PC-9 (cell line): ENCODE measurements around the gene NUP214. TPM values are rescaled to one million over a fixed set of nuclear protein-coding genes. Genes with fewer than 3 reads are reported as not detected.
A peak's percentile ranks its signal among the peaks of the same experiment; 100 is the strongest.

Source experiments
- BruUV-seq: library from RNA; stranded (reverse); fragments of 400-500 nt; replicated peaks from 2 replicates; lab custom pipeline; 2021; lab: Mats Ljungman, UMichigan
- CTCF ChIA-PET: fragments of 300-600 bp; sonication (Branson Sonifier 250); formaldehyde crosslinking; loops from one replicate; lab custom pipeline; 2022; ENCODE audit warnings: antibody characterized with exemption; lab: Charles Lee
- POLR2A ChIA-PET: fragments of 300-600 bp; sonication (Branson Sonifier 250); formaldehyde crosslinking; loops from one replicate; lab custom pipeline; 2022; ENCODE audit warnings: antibody characterized with exemption; ENCODE audit not compliant: unreplicated experiment; lab: Charles Lee
- DNase-seq, 2 experiments: peaks; one replicate each; pipeline versions ENCODE4 v3.0.0 to v3.0.0-alpha.2; 2015 to 2022; ENCODE audit warnings: mixed read lengths in 1 of 2
- H2AFZ ChIP-seq: fragments of 200-600 bp; sonication (generic); 2 replicates; pipeline ENCODE4 v1.8.1; 2017; ENCODE audit warnings: antibody characterized with exemption
- H3F3A ChIP-seq: fragments of 200-600 bp; sonication (generic); 2 replicates; pipeline ENCODE4 v1.8.1; 2017; ENCODE audit warnings: antibody characterized with exemption, mild to moderate bottlenecking, low read depth; ENCODE audit not compliant: insufficient read depth
- H3K27ac ChIP-seq: fragments of 200-600 bp; sonication (generic); 2 replicates; pipeline ENCODE4 v1.6.1; 2016; ENCODE audit warnings: mixed run types
- H3K27me3 ChIP-seq: fragments of 200-600 bp; sonication (generic); 2 replicates; pipeline ENCODE4 v1.6.1; 2016; ENCODE audit warnings: low read depth, mixed run types; ENCODE audit not compliant: insufficient read depth
- H3K36me3 ChIP-seq: fragments of 200-600 bp; sonication (generic); 2 replicates; pipeline ENCODE4 v1.6.1; 2016; ENCODE audit warnings: low read depth, mixed run types
- H3K4me1 ChIP-seq: fragments of 200-600 bp; sonication (generic); replicated peaks from 2 replicates; pipeline ENCODE4 v1.6.1; 2016; ENCODE audit warnings: mixed run types; ENCODE audit not compliant: insufficient read depth
- H3K4me2 ChIP-seq: fragments of 200-600 bp; sonication (generic); 2 replicates; pipeline ENCODE4 v1.6.1; 2017; ENCODE audit warnings: mixed run types
- H3K4me3 ChIP-seq: fragments of 200-600 bp; sonication (generic); 2 replicates; pipeline ENCODE4 v1.6.1; 2016; ENCODE audit warnings: mixed run types
- H3K79me2 ChIP-seq: fragments of 200-600 bp; sonication (generic); 2 replicates; pipeline ENCODE4 v1.6.1; 2017; ENCODE audit warnings: low read depth, mixed run types
- H3K9me2 ChIP-seq: fragments of 200-600 bp; sonication (generic); 2 replicates; pipeline ENCODE4 v1.8.1; 2017; ENCODE audit warnings: mild to moderate bottlenecking; ENCODE audit not compliant: insufficient read depth
- H3K9me3 ChIP-seq: fragments of 200-600 bp; sonication (generic); 2 replicates; pipeline ENCODE4 v1.8.1; 2016; ENCODE audit warnings: low read depth; ENCODE audit not compliant: insufficient read depth
- H4K20me1 ChIP-seq: fragments of 200-600 bp; sonication (generic); 2 replicates; pipeline ENCODE4 v1.8.1; 2017; ENCODE audit not compliant: insufficient read depth
- EZH2 ChIP-seq: fragments of 200-600 bp; sonication (generic); IDR thresholded peaks from 2 replicates; pipeline ENCODE4 v1.8.0; 2017; ENCODE audit warnings: antibody characterized with exemption, low read depth
- intact Hi-C: fragments of 100-400 bp; cut with micrococcal nuclease; formaldehyde crosslinking; loops from one replicate; pipeline ENCODE4 v1.10.0; 2022; ENCODE audit not compliant: unreplicated experiment
- total RNA-seq: library from RNA; stranded (reverse); gene quantifications from 2 replicates; pipeline ENCODE4 v1.2.3, GENCODE V29; 2021
- TF ChIP-seq, protein P1 (sequence below): fragments of 200-600 bp; sonication (generic); conservative IDR thresholded peaks from 2 replicates; pipeline ENCODE4 v1.6.1; 2017; ENCODE audit warnings: mixed run types, antibody characterized with exemption, mild to moderate bottlenecking, moderate library complexity

NUP214 gene
- total RNA-seq, 1 experiment from 2014 or later, result 59.0 TPM

DNA sequence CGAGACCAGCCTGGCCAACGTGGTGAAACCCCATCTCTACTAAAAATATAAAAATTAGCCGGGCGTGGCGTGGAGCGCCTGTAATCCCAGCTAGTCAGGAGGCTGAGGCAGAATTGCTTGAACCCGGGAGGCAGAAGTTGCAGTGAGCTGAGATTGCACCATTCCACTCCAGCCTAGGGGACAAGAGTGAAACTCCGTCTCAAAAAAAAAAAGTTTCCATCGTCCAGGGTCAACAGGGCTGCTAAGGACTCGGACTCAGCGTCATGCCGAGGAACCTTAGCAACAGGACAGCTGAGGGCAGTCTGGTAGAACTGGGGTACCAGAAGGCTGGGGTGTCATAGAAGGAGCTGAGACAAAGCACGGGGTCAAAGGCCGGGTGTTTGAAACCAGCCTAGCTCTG lies 129.2 kb downstream of the NUP214 start:
- no peak overlapping the region for H2AFZ ChIP-seq
- H3K36me3 ChIP-seq, result no peaks in the 10 kb centered on the region
- H3F3A ChIP-seq, result no peaks in the 10 kb centered on the region
- POLR2A ChIA-PET, result no interaction called here
- CTCF ChIA-PET, result no interaction called here
- H3K27ac ChIP-seq, result no peak overlapping the region
- H3K79me2 ChIP-seq, result no peaks in the 10 kb centered on the region
- peaks cover 9% of the 10 kb centered on the region for H3K4me1 ChIP-seq
- BruUV-seq, result no TSS peak
- H3K9me3 ChIP-seq, result no peaks in the 10 kb centered on the region
- no peaks in the 10 kb centered on the region for H4K20me1 ChIP-seq
- no peaks in the 10 kb centered on the region for H3K9me2 ChIP-seq
- intact Hi-C loops, result no loop called here
- no peak for DNase-seq
- no peak overlapping the region for H3K4me2 ChIP-seq
- H3K4me3 ChIP-seq, result no peak overlapping the region
- no peaks in the 10 kb centered on the region for H3K27me3 ChIP-seq
- TF ChIP-seq EZH2, result no peak
- TF ChIP-seq, protein P1, sequence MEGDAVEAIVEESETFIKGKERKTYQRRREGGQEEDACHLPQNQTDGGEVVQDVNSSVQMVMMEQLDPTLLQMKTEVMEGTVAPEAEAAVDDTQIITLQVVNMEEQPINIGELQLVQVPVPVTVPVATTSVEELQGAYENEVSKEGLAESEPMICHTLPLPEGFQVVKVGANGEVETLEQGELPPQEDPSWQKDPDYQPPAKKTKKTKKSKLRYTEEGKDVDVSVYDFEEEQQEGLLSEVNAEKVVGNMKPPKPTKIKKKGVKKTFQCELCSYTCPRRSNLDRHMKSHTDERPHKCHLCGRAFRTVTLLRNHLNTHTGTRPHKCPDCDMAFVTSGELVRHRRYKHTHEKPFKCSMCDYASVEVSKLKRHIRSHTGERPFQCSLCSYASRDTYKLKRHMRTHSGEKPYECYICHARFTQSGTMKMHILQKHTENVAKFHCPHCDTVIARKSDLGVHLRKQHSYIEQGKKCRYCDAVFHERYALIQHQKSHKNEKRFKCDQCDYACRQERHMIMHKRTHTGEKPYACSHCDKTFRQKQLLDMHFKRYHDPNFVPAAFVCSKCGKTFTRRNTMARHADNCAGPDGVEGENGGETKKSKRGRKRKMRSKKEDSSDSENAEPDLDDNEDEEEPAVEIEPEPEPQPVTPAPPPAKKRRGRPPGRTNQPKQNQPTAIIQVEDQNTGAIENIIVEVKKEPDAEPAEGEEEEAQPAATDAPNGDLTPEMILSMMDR, result no peak

DNA sequence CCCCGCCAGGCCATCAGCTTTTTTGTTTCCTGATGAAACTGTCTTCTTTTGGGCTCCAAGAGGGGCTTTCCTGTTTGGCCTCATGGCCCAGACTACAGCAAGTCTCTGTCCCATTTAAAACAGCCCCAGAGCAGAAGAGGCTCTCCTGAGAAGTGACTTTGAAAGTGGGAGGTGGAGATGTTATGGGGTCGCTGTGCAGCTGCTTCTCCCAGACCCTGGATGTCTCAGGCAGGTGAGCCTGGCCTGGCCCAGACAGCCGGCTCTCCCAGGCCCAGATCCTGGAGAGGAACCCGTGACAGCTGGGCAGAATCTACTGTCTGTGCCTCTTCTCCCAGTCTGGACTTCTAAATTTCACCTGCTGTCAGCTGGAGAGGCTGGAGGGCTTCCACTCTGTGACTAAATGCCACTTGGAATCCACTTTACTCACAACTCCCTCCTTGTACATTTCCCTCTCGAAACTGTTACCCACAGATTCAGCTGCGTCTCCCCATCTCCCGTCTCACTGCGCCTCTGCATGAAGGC lies 130.4 kb downstream of the NUP214 start:
- no peak for DNase-seq
- intact Hi-C loops, result no loop called here
- no peak overlapping the region for H3K27ac ChIP-seq
- no peaks in the 10 kb centered on the region for H3K9me2 ChIP-seq
- H4K20me1 ChIP-seq, result no peaks in the 10 kb centered on the region
- CTCF ChIA-PET, result interaction anchor here (0.6 kb wide), 3 partner anchors 74 to 912 kb away, joined by 3 to 6 read pairs (median 3); no protein-coding TSS in a partner anchor
- TF ChIP-seq, protein P1, result no peak
- TF ChIP-seq EZH2, result no peak
- BruUV-seq, result TSS peak; percentile 61
- no peaks in the 10 kb centered on the region for H3K27me3 ChIP-seq
- H3K36me3 ChIP-seq, result no peaks in the 10 kb centered on the region
- peak overlapping the region; percentile 87 for H2AFZ ChIP-seq
- H3K4me3 ChIP-seq, result no peak overlapping the region
- peaks cover 9% of the 10 kb centered on the region for H3K4me1 ChIP-seq
- H3K9me3 ChIP-seq, result no peaks in the 10 kb centered on the region
- H3K79me2 ChIP-seq, result no peaks in the 10 kb centered on the region
- peak overlapping the region; percentile 72 for H3K4me2 ChIP-seq
- H3F3A ChIP-seq, result no peaks in the 10 kb centered on the region
- POLR2A ChIA-PET, result interaction anchor here (0.6 kb wide), 1 partner anchor 286 kb away, joined by 15 read pairs; no protein-coding TSS in a partner anchor

DNA sequence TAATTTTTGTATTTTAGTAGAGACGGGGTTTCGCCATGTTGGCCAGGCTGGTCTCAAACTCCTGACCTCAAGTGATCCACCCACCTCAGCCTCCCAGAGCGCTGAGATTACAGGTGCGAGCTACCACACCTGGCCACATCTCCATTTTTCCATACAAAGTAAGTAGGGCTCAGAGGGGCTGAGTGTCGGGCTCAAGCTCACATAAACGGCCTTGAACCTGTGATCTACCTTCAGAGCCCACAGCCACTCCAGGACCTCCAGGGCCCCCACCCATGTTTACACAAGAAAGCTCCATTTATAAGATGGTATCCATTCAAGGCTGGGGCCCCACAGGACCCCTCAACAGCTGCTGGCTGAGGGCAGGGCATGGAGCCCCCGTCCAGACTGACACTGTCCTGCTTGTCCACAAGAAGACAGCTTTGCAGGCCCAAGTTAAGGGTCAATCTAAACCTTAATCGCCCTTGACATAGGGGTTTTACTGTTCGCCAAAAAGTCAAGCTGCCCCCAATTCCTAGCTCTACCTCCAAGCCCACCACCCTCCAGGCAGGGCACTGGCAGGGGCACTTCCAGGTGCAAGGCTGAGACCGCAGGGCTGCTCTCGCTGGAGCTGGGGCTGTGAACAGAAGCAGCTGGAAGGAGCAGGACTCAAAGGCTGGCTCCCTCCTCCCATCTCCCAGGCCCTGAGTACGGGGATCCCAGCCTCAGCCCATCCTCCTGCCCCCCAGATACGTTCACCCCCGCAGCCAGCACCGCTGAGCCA lies 132.1 kb downstream of the NUP214 start:
- no peaks in the 10 kb centered on the region for H3K36me3 ChIP-seq
- H3K4me3 ChIP-seq, result no peak overlapping the region
- POLR2A ChIA-PET, result no interaction called here
- no peaks in the 10 kb centered on the region for H3F3A ChIP-seq
- TF ChIP-seq EZH2, result no peak
- TF ChIP-seq, protein P1, result no peak
- BruUV-seq, result no TSS peak
- intact Hi-C loops, result no loop called here
- H3K4me2 ChIP-seq, result no peak overlapping the region
- CTCF ChIA-PET, result interaction anchor here (1.2 kb wide), 1 partner anchor 35 kb away, joined by 15 read pairs; no protein-coding TSS in a partner anchor
- no peaks in the 10 kb centered on the region for H3K9me3 ChIP-seq
- H3K27ac ChIP-seq, result no peak overlapping the region
- no peaks in the 10 kb centered on the region for H3K27me3 ChIP-seq
- no peak overlapping the region for H2AFZ ChIP-seq
- DNase-seq, result no peak
- peaks cover 9% of the 10 kb centered on the region for H3K4me1 ChIP-seq
- H3K79me2 ChIP-seq, result no peaks in the 10 kb centered on the region
- H4K20me1 ChIP-seq, result no peaks in the 10 kb centered on the region
- no peaks in the 10 kb centered on the region for H3K9me2 ChIP-seq
